ENCODE measurements around the gene ZNF138. TPM values are rescaled to one million over a fixed set of nuclear protein-coding genes. Genes with fewer than 3 reads are reported as not detected.

The ZNF138 gene
- 1 to 10 TPM; 2.5 to 6.6 (median 2.7) TPM for total RNA-seq
- long read RNA-seq, partial matches to known transcripts = 0 of 1 reads
- long read RNA-seq, other reads (novel, unspliced or antisense) = 0 of 1 reads

GRCh38 chr7:64794171-64794844 lies at the start of gene ZNF138:
Gene ZNF138, plus strand, starts transcription at chr7:64794428. Its CDS starts 141 bp downstream, at chr7:64794569.
- no peaks in the 10 kb centered on the region for H3K27me3 ChIP-seq
- intact Hi-C loops (cut with DNase I) = no loop called here
- 0% methylated on average over 23 of the region's 32 CpGs for WGBS (ENCODE audit: insufficient coverage, low coverage, low lambda C conversion rate, missing lambda C conversion rate)
- DNase-seq (peak; percentile 95 to 96 (median 96)), ATAC-seq (peak; percentile 100)
- no peaks in the 10 kb centered on the region for H3K36me3 ChIP-seq
- H3K4me1 ChIP-seq = peaks cover 0 to 7% (median 0%) of the 10 kb centered on the region in 4 donors
- peak; percentile 57 for TF ChIP-seq POLR2A (IDR thresholded peaks at IDR 0.05)
- peak in 1 of 4 donors; percentile 14 for TF ChIP-seq CTCF (IDR thresholded peaks at IDR 0.05)
- no peaks in the 10 kb centered on the region for H3K9me3 ChIP-seq
- H3K4me3 ChIP-seq = peak within 1 kb of the TSS; percentile 62 to 84 (median 76)
- H3K27ac ChIP-seq = peak within 1 kb of the TSS in 2 of 3 donors; percentile 25 to 56

GRCh38 chr7:64744680-64745079 lies 49.5 kb upstream of the ZNF138 start:
- 87% methylated on average over 4 of the region's 4 CpGs for WGBS (ENCODE audit: insufficient coverage, low coverage, low lambda C conversion rate, missing lambda C conversion rate)
- Histone ChIP-seq H3K36me3 (no peaks in the 10 kb centered on the region), H3K27me3 (no peaks in the 10 kb centered on the region), H3K4me3 (no peak overlapping the region), H3K9me3 (no peaks in the 10 kb centered on the region), H3K4me1 (no peaks in the 10 kb centered on the region), H3K27ac (no peak overlapping the region)
- DNase-seq (no peak), ATAC-seq (no peak)
- intact Hi-C loops (cut with DNase I) = no loop called here
- TF ChIP-seq CTCF (IDR thresholded peaks at IDR 0.05) (no peak), POLR2A (IDR thresholded peaks at IDR 0.05) (no peak)

- Histone ChIP-seq H3K27me3 (no peaks in the 10 kb centered on the region), H3K9me3 (no peaks in the 10 kb centered on the region), H3K4me1 (no peaks in the 10 kb centered on the region), H3K27ac (no peak overlapping the region), H3K4me3 (no peak overlapping the region), H3K36me3 (no peaks in the 10 kb centered on the region)
- TF ChIP-seq POLR2A (IDR thresholded peaks at IDR 0.05) = no peak
- TF ChIP-seq CTCF (IDR thresholded peaks at IDR 0.05) = no peak
- ATAC-seq (no peak), DNase-seq (no peak)
- intact Hi-C loops (cut with DNase I) = no loop called here
These were observed 46.4 kb upstream of the ZNF138 start for GRCh38 chr7:64747802-64748201.

- no peak for DNase-seq
- WGBS (ENCODE audit: insufficient coverage, low coverage, low lambda C conversion rate, missing lambda C conversion rate) = 71% methylated on average over 2 of the region's 2 CpGs
- H3K27me3 ChIP-seq = no peaks in the 10 kb centered on the region
- no peaks in the 10 kb centered on the region for H3K36me3 ChIP-seq
- TF ChIP-seq POLR2A (IDR thresholded peaks at IDR 0.05) (no peak), CTCF (IDR thresholded peaks at IDR 0.05) (no peak)
- no peaks in the 10 kb centered on the region for H3K9me3 ChIP-seq
- no peak for ATAC-seq
- no peaks in the 10 kb centered on the region for H3K4me1 ChIP-seq
- no peak overlapping the region for H3K27ac ChIP-seq
- H3K4me3 ChIP-seq = no peak overlapping the region
- intact Hi-C loops (cut with DNase I) = no loop called here
These were observed 41.2 kb upstream of the ZNF138 start for GRCh38 chr7:64753032-64753431.

Measured in right lobe of liver (tissue), 6 donors.